MM.1S (cell line): ENCODE measurements around the gene TBX1.

Experiments used
- DNase-seq: peaks from one replicate; pipeline ENCODE4 v3.0.0-alpha.2; 2015
- H2AFZ ChIP-seq: fragments of 300-600 bp; sonication (generic); 2 replicates; pipeline ENCODE4 v1.6.0; 2016; ENCODE audit warnings: antibody characterized with exemption, low read length
- H3F3A ChIP-seq: fragments of 300-600 bp; sonication (generic); 2 replicates; pipeline ENCODE4 v1.6.1; 2016; ENCODE audit warnings: mild to moderate bottlenecking, antibody characterized with exemption, low read length, moderate library complexity, mixed read lengths; ENCODE audit not compliant: insufficient read depth
- H3K27ac ChIP-seq: fragments of 300-600 bp; sonication (generic); 2 replicates; pipeline ENCODE4 v1.5.1; 2016; ENCODE audit warnings: mild to moderate bottlenecking, low read length
- H3K27me3 ChIP-seq: fragments of 300-600 bp; sonication (generic); replicated peaks from 2 replicates; pipeline ENCODE4 v1.6.0; 2016; ENCODE audit warnings: low read length; ENCODE audit not compliant: insufficient read depth
- H3K36me3 ChIP-seq: fragments of 300-600 bp; sonication (generic); replicated peaks from 2 replicates; pipeline ENCODE4 v1.6.1; 2016; ENCODE audit warnings: mild to moderate bottlenecking, low read length, mixed read lengths; ENCODE audit not compliant: insufficient read depth
- H3K4me1 ChIP-seq: fragments of 300-600 bp; sonication (generic); 2 replicates; pipeline ENCODE4 v1.6.1; 2016; ENCODE audit warnings: low read length, mixed read lengths
- H3K4me2 ChIP-seq: fragments of 300-600 bp; sonication (generic); 2 replicates; pipeline ENCODE4 v1.6.0; 2016; ENCODE audit warnings: low read depth, low read length
- H3K4me3 ChIP-seq: fragments of 300-600 bp; sonication (generic); 2 replicates; pipeline ENCODE4 v1.5.1; 2016; ENCODE audit warnings: low read length, mixed read lengths
- H3K79me2 ChIP-seq: fragments of 300-600 bp; sonication (generic); 2 replicates; pipeline ENCODE4 v1.6.1; 2016; ENCODE audit warnings: mixed run types, low read length, mixed read lengths
- H3K9ac ChIP-seq: fragments of 300-600 bp; sonication (generic); 2 replicates; pipeline ENCODE4 v1.6.1; 2016; ENCODE audit warnings: low read length, mixed read lengths
- H3K9me2 ChIP-seq: fragments of 300-600 bp; sonication (generic); replicated peaks from 2 replicates; pipeline ENCODE4 v1.6.1; 2016; ENCODE audit warnings: mild to moderate bottlenecking, low read length, mixed read lengths; ENCODE audit not compliant: insufficient read depth
- H3K9me3 ChIP-seq: fragments of 300-600 bp; sonication (generic); replicated peaks from 2 replicates; pipeline ENCODE4 v1.6.1; 2016; ENCODE audit warnings: mild to moderate bottlenecking, low read length, mixed read lengths; ENCODE audit not compliant: insufficient read depth
- H4K20me1 ChIP-seq: fragments of 300-600 bp; sonication (generic); 2 replicates; pipeline ENCODE4 v1.6.1; 2016; ENCODE audit warnings: mild to moderate bottlenecking, low read length, moderate library complexity, mixed read lengths; ENCODE audit not compliant: insufficient read depth
- EZH2 ChIP-seq: fragments of 300-600 bp; sonication (generic); optimal IDR thresholded peaks from 2 replicates; pipeline ENCODE3; 2017; ENCODE audit warnings: low read depth, mild to moderate bottlenecking, antibody characterized with exemption, low read length, mixed read lengths
- EZH2phosphoT487 ChIP-seq: fragments of 300-600 bp; sonication (generic); IDR thresholded peaks from 2 replicates; pipeline ENCODE4 v1.6.1; 2018; ENCODE audit warnings: antibody characterized with exemption, low read length
- TF ChIP-seq, protein P1 (sequence below): fragments of 300-600 bp; sonication (generic); IDR thresholded peaks from 2 replicates; pipeline ENCODE4 v1.5.1; 2016; ENCODE audit warnings: antibody characterized with exemption, low read length, mixed read lengths

The TBX1 gene

DNA sequence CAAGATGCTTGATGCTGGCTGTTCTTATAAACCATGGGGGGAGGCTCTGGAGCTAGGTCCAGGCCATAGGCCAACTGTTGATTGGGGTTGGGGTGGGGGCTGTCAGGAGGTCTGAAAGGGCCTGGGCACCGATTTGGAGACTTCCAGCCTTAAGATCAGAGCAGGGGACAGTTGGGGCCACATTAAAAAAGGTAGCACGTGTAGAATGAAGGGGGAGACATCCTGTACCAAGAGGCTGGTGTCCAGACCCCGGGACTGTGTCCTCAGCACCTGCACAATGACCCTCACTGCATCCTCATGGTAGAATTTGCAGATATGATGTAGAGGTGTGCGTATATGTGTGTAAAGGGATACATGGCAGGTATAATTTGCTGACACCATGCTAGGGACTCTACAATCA is 12.4 kb upstream of the TBX1 start:
- Histone ChIP-seq H4K20me1 (no peaks in the 10 kb centered on the region), H3K36me3 (no peaks in the 10 kb centered on the region), H2AFZ (no peak overlapping the region), H3K9me2 (no peaks in the 10 kb centered on the region), H3K4me1 (no peaks in the 10 kb centered on the region), H3K27ac (no peak overlapping the region), H3K4me3 (no peak overlapping the region), H3K4me2 (no peak overlapping the region), H3K9me3 (no peaks in the 10 kb centered on the region), H3K79me2 (no peaks in the 10 kb centered on the region), H3F3A (no peaks in the 10 kb centered on the region), H3K27me3 (peaks cover 86% of the 10 kb centered on the region), H3K9ac (no peak overlapping the region)
- TF ChIP-seq EZH2phosphoT487 (no peak), EZH2 (no peak)
- TF ChIP-seq, protein P1, sequence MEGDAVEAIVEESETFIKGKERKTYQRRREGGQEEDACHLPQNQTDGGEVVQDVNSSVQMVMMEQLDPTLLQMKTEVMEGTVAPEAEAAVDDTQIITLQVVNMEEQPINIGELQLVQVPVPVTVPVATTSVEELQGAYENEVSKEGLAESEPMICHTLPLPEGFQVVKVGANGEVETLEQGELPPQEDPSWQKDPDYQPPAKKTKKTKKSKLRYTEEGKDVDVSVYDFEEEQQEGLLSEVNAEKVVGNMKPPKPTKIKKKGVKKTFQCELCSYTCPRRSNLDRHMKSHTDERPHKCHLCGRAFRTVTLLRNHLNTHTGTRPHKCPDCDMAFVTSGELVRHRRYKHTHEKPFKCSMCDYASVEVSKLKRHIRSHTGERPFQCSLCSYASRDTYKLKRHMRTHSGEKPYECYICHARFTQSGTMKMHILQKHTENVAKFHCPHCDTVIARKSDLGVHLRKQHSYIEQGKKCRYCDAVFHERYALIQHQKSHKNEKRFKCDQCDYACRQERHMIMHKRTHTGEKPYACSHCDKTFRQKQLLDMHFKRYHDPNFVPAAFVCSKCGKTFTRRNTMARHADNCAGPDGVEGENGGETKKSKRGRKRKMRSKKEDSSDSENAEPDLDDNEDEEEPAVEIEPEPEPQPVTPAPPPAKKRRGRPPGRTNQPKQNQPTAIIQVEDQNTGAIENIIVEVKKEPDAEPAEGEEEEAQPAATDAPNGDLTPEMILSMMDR, result no peak
- no peak for DNase-seq

DNA sequence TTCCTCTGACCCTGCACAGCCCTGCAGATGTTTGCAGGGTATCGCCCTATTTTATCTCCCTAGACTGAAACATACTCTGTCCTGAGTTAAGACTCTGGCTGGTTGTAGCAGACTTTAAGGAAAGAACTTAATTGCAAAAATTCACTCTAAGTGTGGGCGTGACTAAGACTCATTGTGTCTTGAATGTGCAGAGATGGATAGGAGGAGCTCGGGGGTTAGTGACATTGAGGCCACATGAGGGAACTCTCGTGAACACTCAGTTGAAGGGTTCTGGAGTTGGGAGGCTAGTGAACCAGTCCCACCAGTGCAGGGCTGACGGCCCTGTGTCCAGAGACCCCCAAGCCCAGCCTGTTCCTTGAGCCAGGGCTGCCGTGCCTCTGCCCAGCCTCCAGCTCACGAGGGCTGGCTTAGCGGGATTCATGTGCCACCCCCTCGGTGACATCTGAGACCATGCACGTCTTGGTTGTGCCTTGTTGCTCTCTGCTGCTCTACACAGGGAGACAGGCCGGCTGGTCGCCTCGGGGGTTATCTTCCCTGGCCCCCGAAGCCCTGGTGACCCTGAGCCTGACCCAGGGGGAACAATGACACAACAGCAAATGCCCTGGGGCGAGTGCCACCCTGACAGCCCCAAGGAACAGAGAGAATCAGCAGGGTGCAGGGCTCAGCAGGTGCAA is 11.4 kb upstream of the TBX1 start:
- Histone ChIP-seq H3K27me3 (peaks cover 92% of the 10 kb centered on the region), H4K20me1 (no peaks in the 10 kb centered on the region), H3K9me3 (no peaks in the 10 kb centered on the region), H2AFZ (no peak overlapping the region), H3F3A (no peaks in the 10 kb centered on the region), H3K36me3 (no peaks in the 10 kb centered on the region), H3K9ac (no peak overlapping the region), H3K4me1 (no peaks in the 10 kb centered on the region), H3K9me2 (no peaks in the 10 kb centered on the region), H3K4me3 (no peak overlapping the region), H3K79me2 (no peaks in the 10 kb centered on the region), H3K4me2 (no peak overlapping the region), H3K27ac (no peak overlapping the region)
- TF ChIP-seq, protein P1, result no peak
- no peak for TF ChIP-seq EZH2phosphoT487
- no peak for TF ChIP-seq EZH2
- DNase-seq, result no peak

DNA sequence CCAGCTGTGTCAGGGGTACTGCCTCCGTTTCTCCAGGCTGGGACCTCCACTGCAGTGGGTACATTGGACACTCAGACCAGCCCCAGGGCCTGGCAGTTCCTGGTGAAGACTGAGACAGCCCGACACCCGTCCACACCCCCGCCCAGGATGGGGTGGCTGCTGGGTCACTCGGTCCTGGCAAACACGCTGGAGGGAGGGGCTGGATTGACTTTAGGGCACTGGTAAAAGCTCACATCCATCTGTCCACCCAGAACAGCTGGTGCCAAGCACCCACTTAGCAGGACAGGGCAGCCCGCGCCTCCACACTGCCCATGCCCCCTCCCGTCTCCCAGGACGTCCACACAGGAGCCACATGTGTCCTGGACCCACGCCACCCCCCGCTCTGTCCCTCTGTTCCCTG is 10.7 kb upstream of the TBX1 start:
- Histone ChIP-seq H3K36me3 (no peaks in the 10 kb centered on the region), H3K9ac (no peak overlapping the region), H3K9me2 (no peaks in the 10 kb centered on the region), H3K27ac (no peak overlapping the region), H3F3A (no peaks in the 10 kb centered on the region), H3K27me3 (peaks cover 92% of the 10 kb centered on the region), H4K20me1 (no peaks in the 10 kb centered on the region), H2AFZ (no peak overlapping the region), H3K4me2 (no peak overlapping the region), H3K4me1 (no peaks in the 10 kb centered on the region), H3K4me3 (no peak overlapping the region), H3K9me3 (no peaks in the 10 kb centered on the region), H3K79me2 (no peaks in the 10 kb centered on the region)
- DNase-seq, result no peak
- TF ChIP-seq EZH2phosphoT487 (no peak), EZH2 (no peak)
- TF ChIP-seq, protein P1, result no peak
